Tibial nerve (tissue), 4 donors: ENCODE measurements around the gene FAM193A. TPM values are rescaled to one million over a fixed set of nuclear protein-coding genes. Genes with fewer than 3 reads are reported as not detected.
"Not testable (repeated sequence)": the region's sequence is repeated elsewhere in the genome, so short reads cannot be mapped to it uniquely, and the experiment has no call there.

ENCODE experiments used
- DNase-seq, 2 donors: peaks; one replicate each; pipeline ENCODE4 v3.0.0-alpha.2; 2019; ENCODE audit warnings: low spot score in 2 of 2
- H3K27ac ChIP-seq, 4 donors: fragments of 200-600 bp; sonication (generic) in 3 of 4; one replicate each; pipeline ENCODE4 v1.5.1; 2017 to 2019; ENCODE audit warnings: mild to moderate bottlenecking in 1 of 4
- H3K27me3 ChIP-seq, 2 donors: fragments of 200-600 bp; sonication (generic) in 1 of 2; one replicate each; pipeline versions ENCODE4 v1.5.1 to v1.6.0; 2017 to 2019
- H3K36me3 ChIP-seq, 3 donors: fragments of 200-600 bp; sonication (generic); one replicate each; pipeline ENCODE4 v1.5.1; 2018 to 2019
- H3K4me1 ChIP-seq, 4 donors: fragments of 200-600 bp; sonication (generic) in 3 of 4; one replicate each; pipeline ENCODE4 v1.5.1; 2017 to 2019
- H3K4me3 ChIP-seq, 4 donors: fragments of 200-600 bp; sonication (generic) in 3 of 4; one replicate each; pipeline ENCODE4 v1.5.1; 2017 to 2019; ENCODE audit warnings: mild to moderate bottlenecking in 1 of 4, moderate library complexity in 1 of 4
- H3K9me3 ChIP-seq, 4 donors: fragments of 200-600 bp; sonication (generic) in 3 of 4; one replicate each; pipeline ENCODE4 v1.5.1; 2017 to 2019
- EP300 ChIP-seq, 2 donors: sonication (generic); formaldehyde crosslinking; IDR thresholded peaks; one replicate each; pipeline ENCODE4 v1.6.1; 2017; ENCODE audit warnings: antibody characterized with exemption in 2 of 2, mild to moderate bottlenecking in 1 of 2
- POLR2A ChIP-seq, 2 donors: fragments of 450-650 bp; IDR thresholded peaks; one replicate each; pipeline ENCODE4 v1.6.1; 2017; ENCODE audit warnings: antibody characterized with exemption in 2 of 2, mild to moderate bottlenecking in 2 of 2, moderate library complexity in 2 of 2
- WGBS, 2 donors: methylation state at CpG; one replicate each; pipeline ENCODE4 v1.1.5; 2018; 5-methylcytosine and 5-hydroxymethylcytosine counted together
- total RNA-seq, 4 donors: library from RNA; depleted of rRNA; stranded (reverse); fragments of >200 nt; gene quantifications; one replicate each; pipeline ENCODE4 v1.1.0, GENCODE V29; 2016
- TF ChIP-seq, protein P1 (sequence below), 5 experiments: fragments of 200-600 bp in 3 of 5; fragments of 450-650 bp in 2 of 5; sonication (generic) in 3 of 5; IDR thresholded peaks; one replicate each; pipeline ENCODE4 v1.5.1; 2016 to 2019; ENCODE audit warnings: antibody characterized with exemption in 5 of 5, mild to moderate bottlenecking in 3 of 5, moderate library complexity in 2 of 5

Gene FAM193A
- total RNA-seq, 4 donors from 2014 or later = 28.6 to 54.6 (median 36.0) TPM

DNA sequence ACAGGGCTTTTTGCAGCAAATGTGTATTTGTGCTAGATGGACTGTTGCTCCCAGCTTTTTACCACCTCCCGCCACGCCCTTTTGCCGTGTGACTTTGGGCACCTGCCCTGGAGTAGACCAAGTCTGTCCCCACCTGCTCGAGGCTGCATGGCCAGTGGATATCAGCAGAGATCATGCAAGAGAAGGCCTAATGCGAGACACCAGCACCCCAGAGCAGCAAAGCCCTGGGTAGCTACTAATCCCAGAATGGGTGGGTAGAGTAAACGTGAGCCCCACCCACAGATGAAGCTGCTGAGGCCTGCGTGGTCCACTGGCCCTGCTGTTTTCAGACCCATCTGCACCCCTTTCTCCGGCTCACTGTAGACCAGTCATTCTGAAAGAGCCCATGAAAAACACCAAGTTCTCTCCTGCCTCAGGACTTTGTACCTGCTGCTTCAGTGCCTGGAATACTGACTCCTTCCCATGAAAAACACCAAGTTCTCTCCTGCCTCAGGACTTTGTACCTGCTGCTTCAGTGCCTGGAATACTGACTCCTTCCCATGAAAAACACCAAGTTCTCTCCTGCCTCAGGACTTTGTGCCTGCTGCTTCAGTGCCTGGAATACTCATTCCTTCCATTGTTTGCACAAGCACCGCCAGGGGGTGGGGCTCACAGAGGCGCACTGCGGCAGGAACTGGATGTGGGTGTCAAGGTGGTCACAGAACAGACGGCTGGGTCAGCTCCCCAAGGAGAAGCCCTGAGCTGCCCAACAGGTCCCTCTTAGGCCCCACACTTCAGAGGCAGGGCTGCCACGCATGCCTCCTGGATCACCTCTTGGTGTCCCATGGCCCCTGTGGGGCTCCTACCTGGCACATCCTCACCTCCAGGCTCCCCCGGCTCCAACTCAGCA lies 224.8 kb downstream of the FAM193A start:
- no peaks in the 10 kb centered on the region for H3K27me3 ChIP-seq
- DNase-seq = no peak
- H3K4me3 ChIP-seq = no peak overlapping the region
- WGBS, 2 donors = 66 to 80% methylated on average over 14 of the region's 14 CpGs
- H3K9me3 ChIP-seq = no peaks in the 10 kb centered on the region
- H3K4me1 ChIP-seq = peaks cover 0 to 33% (median 7%) of the 10 kb centered on the region in 4 donors
- no peak for TF ChIP-seq POLR2A (IDR thresholded peaks at IDR 0.05)
- TF ChIP-seq, protein P1, sequence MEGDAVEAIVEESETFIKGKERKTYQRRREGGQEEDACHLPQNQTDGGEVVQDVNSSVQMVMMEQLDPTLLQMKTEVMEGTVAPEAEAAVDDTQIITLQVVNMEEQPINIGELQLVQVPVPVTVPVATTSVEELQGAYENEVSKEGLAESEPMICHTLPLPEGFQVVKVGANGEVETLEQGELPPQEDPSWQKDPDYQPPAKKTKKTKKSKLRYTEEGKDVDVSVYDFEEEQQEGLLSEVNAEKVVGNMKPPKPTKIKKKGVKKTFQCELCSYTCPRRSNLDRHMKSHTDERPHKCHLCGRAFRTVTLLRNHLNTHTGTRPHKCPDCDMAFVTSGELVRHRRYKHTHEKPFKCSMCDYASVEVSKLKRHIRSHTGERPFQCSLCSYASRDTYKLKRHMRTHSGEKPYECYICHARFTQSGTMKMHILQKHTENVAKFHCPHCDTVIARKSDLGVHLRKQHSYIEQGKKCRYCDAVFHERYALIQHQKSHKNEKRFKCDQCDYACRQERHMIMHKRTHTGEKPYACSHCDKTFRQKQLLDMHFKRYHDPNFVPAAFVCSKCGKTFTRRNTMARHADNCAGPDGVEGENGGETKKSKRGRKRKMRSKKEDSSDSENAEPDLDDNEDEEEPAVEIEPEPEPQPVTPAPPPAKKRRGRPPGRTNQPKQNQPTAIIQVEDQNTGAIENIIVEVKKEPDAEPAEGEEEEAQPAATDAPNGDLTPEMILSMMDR (IDR thresholded peaks at IDR 0.05) = no peak
- no peak for TF ChIP-seq EP300 (IDR thresholded peaks at IDR 0.05)
- no peaks in the 10 kb centered on the region for H3K36me3 ChIP-seq
- H3K27ac ChIP-seq = peak overlapping the region in 2 of 4 donors; percentile 32 to 77

DNA sequence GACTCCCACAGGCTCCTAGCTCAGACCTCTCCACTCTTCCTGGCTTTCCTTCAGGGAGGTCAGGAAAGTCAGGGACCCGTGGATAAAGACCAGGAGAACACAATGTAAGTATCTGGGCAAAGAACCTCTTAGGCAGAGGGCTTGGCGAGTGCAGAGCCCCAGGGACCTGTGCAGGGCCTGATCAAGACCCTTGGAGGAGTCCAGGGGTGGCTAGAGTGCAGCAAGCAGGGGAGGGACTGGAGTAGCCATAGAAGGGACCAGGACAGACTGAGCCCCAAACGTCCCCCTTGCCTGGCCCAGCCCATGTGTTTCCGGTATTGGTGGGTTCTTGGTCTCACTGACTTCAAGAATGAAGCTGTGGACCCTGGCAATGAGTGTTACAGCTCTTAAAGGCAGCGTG lies 225.6 kb downstream of the FAM193A start:
- no peaks in the 10 kb centered on the region for H3K9me3 ChIP-seq
- no peak for DNase-seq
- WGBS, 2 donors = 76 to 86% methylated on average over 5 of the region's 5 CpGs
- peaks cover 0 to 26% (median 4%) of the 10 kb centered on the region in 4 donors for H3K4me1 ChIP-seq
- H3K36me3 ChIP-seq = no peaks in the 10 kb centered on the region
- H3K27me3 ChIP-seq = no peaks in the 10 kb centered on the region
- TF ChIP-seq, protein P1 (IDR thresholded peaks at IDR 0.05) = no peak
- TF ChIP-seq EP300 (IDR thresholded peaks at IDR 0.05) (no peak), POLR2A (IDR thresholded peaks at IDR 0.05) (no peak)
- H3K4me3 ChIP-seq = no peak overlapping the region
- peak overlapping the region in 2 of 4 donors; percentile 32 to 77 for H3K27ac ChIP-seq

DNA sequence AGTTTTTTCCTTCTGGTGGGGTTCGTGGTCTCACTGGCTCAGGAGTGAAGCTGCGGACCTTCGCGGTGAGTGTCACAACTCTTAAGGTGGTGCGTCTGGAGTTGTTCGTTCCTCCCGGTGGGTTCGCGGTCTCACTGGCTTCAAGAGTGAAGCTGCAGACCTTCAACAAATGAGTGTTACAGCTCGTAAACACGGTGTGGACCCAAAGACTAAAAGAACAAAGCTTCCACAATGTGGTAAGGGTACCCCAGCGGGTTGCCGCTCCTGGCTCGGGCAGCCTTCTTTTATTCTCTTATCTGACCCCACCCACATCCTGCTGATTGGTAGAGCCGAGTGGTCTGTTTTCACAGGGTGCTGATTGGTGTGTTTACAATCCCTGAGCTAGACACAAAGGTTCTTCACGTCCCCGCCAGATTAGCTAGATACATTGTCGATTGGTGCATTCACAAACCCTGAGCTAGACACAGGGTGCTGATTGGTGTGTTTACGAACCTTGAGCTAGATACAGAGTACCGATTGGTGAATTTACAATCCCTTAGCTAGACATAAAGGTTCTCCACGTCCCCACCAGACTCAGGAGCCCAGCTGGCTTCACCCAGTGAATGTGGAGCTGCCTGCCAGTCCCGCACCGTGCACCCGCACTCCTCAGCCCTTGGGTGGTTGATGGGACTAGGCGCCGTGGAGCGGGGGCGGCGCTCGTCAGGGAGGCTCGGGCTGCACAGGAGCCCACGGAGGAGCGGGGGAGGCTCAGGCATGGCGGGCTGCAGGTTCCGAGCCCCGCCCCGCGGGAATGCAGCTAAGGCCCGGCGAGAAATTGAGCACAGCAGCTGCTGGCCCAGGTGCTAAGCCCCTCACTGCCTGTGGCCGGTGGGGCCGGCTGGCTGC lies 226.3 kb downstream of the FAM193A start:
- Histone ChIP-seq H3K27ac (peak overlapping the region in 2 of 4 donors; percentile 77 to 85), H3K4me1 (peaks cover 0 to 20% (median 3%) of the 10 kb centered on the region in 4 donors)
- not testable (repeated sequence) for H3K36me3 ChIP-seq, H3K27me3 ChIP-seq, H3K4me3 ChIP-seq, DNase-seq, H3K9me3 ChIP-seq
- 95% methylated on average over 21 to 42 of the region's 42 CpGs for WGBS, 2 donors

DNA sequence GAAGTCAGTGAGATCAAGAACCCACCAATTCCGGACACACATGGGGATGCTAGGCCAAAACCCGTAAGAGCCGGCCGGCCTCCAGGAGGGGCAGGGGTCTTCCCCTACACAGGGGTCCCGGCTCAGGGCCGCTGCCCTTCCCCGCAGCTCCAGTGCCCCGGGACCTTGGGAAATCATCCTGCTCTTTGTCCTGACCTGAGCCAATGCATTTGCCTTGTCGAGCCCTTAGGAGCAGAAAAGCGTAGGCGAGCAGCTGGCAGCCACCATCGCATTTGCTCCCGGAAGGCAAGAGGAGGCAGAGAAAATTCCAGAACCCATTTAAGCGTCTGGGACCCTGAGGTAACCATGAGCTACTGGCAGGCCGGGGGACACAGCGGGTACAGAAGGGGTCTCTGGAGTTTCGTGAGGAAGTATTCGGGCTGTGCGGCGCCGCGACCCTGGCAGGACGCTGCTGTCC lies 227.1 kb downstream of the FAM193A start:
- DNase-seq = no peak
- no peaks in the 10 kb centered on the region for H3K36me3 ChIP-seq
- H3K27me3 ChIP-seq = no peaks in the 10 kb centered on the region
- 19 to 24% methylated on average over 13 to 23 of the region's 23 CpGs for WGBS, 2 donors
- TF ChIP-seq EP300 (IDR thresholded peaks at IDR 0.05) (peak in 1 of 2 donors; percentile 8), POLR2A (IDR thresholded peaks at IDR 0.05) (no peak)
- peak overlapping the region; percentile 45 to 64 (median 58) for H3K4me3 ChIP-seq
- peaks cover 0 to 20% (median 3%) of the 10 kb centered on the region in 4 donors for H3K4me1 ChIP-seq
- H3K27ac ChIP-seq = peak overlapping the region; percentile 82 to 91 (median 87)
- no peaks in the 10 kb centered on the region for H3K9me3 ChIP-seq

DNA sequence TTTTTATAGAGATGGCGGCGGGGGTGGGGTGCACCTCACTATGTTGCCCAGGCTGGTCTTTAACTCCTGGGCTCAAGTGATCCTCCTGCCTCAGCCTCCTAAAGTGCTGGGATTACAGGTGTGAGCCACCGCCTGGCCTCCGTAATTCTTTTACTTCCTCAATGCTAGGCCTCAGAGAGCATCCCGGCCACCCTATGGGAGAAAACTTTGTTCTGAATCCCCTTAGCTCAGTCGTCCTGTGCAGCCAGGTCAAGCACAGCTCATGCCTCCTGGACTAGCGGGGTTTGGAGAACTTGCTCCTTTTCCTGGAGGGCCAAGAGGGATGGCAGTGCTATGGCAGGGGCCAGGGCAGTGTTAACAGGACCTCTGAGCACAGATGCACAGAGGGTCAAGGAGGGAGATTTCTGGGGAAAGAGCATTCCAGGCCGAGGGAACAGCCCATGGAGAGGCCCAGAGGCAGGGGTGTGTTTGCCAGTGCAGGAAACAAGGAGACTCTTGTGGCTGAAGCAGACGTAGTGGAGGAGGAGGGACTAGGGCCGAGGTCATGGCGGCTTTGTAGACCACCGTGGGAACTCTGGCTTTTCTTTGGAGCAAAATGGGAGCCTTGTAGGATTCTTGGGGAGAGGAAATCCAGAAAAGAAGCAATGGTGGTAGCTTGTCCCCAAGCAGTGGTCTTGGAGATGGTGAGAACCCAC lies 229.5 kb downstream of the FAM193A start:
- Histone ChIP-seq H3K36me3 (no peaks in the 10 kb centered on the region), H3K4me3 (no peak overlapping the region), H3K4me1 (peaks cover 0 to 26% (median 3%) of the 10 kb centered on the region in 4 donors), H3K27ac (no peak overlapping the region), H3K27me3 (no peaks in the 10 kb centered on the region), H3K9me3 (no peaks in the 10 kb centered on the region)
- 75 to 82% methylated on average over 12 of the region's 12 CpGs for whole genome bisulfite sequencing, 2 donors
- peak in 1 of 2 donors; percentile 4 for DNase-seq
- TF ChIP-seq EP300 (IDR thresholded peaks at IDR 0.05) (no peak), POLR2A (IDR thresholded peaks at IDR 0.05) (no peak)
- TF ChIP-seq, protein P1 (IDR thresholded peaks at IDR 0.05) = no peak
